K562 (cell line): ENCODE data around the gene YEATS2. TPM values are rescaled to one million over a fixed set of nuclear protein-coding genes. Genes with fewer than 3 reads are reported as not detected.

ENCODE experiments used
- SMAD2 ChIP-seq: fragments of 150-350 bp; IDR thresholded peaks from 2 replicates; pipeline ENCODE4 v1.6.1; 2014; ENCODE audit warnings: low read depth, mild to moderate bottlenecking, low read length
- TGIF2 ChIP-seq: sonication (generic); formaldehyde crosslinking; IDR thresholded peaks from 2 replicates; pipeline ENCODE4 v1.8.1; 2022; ENCODE audit warnings: mild to moderate bottlenecking, missing genetic modification reagents, moderate library complexity
- TRIM25 ChIP-seq: fragments of 450-650 bp; IDR thresholded peaks from 2 replicates; pipeline ENCODE4 v1.7.0; 2016; ENCODE audit warnings: borderline replicate concordance
- ZNF583 ChIP-seq: fragments of 250-450 bp; sonication (Bioruptor Pico); IDR thresholded peaks from 2 replicates; pipeline ENCODE4 v1.4.0; 2020
- polyA plus RNA-seq, 8 experiments: library from polyadenylated mRNA; depleted of rRNA in 4 of 8; stranded (reverse) in 5 of 8; unstranded in 3 of 8; fragments of >200 nt; fragmentation: Nextera tagmentation in 2 of 8; fragmentation: Illumina TruSeq in 1 of 8; extraction: Ambion mirVana in 2 of 8; extraction: Trizol in 1 of 8; gene quantifications; 2 replicates each; pipeline versions ENCODE4 v1.2.1 to v1.2.3, GENCODE V29; 2011 to 2014; ENCODE audit warnings: inconsistent platforms in 1 of 8, missing spikeins in 1 of 8
- total RNA-seq, 7 experiments: library from RNA; depleted of rRNA in 6 of 7; stranded (reverse); fragments of >200 nt in 6 of 7; fragmentation: Illumina TruSeq in 2 of 7; extraction: Trizol in 2 of 7; gene quantifications; 2 replicates each; pipeline versions ENCODE4 v1.2.1 to v1.2.3, GENCODE V29; 2011 to 2021; ENCODE audit warnings: low replicate concordance in 1 of 7
- TF ChIP-seq, protein P1 (sequence below): fragments of 200-600 bp; sonication (generic); IDR thresholded peaks from one replicate; pipeline ENCODE4 v1.6.1; 2012; ENCODE audit warnings: mild to moderate bottlenecking, low read depth, low read length, inconsistent platforms
- TF ChIP-seq, protein P2 (sequence below): IDR thresholded peaks from 2 replicates; pipeline ENCODE4 v1.6.1; 2016; ENCODE audit warnings: missing genetic modification characterization, missing compliant biosample characterization
- TF ChIP-seq, protein P3 (sequence below): sonication (generic); formaldehyde crosslinking; IDR thresholded peaks from 2 replicates; pipeline ENCODE4 v1.8.0; 2022; ENCODE audit warnings: mild to moderate bottlenecking, missing genetic modification reagents

YEATS2 gene
- total and polyA plus RNA-seq, 9 of the 15 experiments (the other 6 are each of a cell fraction or from before 2014, with no cell fraction given), result 1.8 to 35.2 (median 19.0) TPM

DNA sequence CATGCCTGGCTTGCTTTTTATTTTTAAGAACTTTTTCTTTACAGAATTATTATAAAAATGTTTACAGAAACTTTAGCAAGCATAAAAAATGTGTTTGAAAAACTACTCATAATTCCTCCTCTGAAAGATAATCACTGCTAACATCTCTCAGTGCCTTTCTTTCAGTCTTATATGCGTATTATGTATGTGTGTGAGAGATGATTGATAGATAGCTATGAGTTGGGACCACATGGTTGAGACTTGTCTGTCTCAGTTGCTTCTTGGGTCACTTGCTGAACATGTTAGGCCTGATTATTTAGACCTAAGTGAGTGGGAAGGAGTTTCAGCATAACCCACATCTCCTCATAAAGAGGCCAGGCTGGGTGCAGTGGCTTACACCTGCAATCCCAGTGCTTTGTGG, 116.6 kb downstream of the YEATS2 start (continued):
- TF ChIP-seq, protein P1, sequence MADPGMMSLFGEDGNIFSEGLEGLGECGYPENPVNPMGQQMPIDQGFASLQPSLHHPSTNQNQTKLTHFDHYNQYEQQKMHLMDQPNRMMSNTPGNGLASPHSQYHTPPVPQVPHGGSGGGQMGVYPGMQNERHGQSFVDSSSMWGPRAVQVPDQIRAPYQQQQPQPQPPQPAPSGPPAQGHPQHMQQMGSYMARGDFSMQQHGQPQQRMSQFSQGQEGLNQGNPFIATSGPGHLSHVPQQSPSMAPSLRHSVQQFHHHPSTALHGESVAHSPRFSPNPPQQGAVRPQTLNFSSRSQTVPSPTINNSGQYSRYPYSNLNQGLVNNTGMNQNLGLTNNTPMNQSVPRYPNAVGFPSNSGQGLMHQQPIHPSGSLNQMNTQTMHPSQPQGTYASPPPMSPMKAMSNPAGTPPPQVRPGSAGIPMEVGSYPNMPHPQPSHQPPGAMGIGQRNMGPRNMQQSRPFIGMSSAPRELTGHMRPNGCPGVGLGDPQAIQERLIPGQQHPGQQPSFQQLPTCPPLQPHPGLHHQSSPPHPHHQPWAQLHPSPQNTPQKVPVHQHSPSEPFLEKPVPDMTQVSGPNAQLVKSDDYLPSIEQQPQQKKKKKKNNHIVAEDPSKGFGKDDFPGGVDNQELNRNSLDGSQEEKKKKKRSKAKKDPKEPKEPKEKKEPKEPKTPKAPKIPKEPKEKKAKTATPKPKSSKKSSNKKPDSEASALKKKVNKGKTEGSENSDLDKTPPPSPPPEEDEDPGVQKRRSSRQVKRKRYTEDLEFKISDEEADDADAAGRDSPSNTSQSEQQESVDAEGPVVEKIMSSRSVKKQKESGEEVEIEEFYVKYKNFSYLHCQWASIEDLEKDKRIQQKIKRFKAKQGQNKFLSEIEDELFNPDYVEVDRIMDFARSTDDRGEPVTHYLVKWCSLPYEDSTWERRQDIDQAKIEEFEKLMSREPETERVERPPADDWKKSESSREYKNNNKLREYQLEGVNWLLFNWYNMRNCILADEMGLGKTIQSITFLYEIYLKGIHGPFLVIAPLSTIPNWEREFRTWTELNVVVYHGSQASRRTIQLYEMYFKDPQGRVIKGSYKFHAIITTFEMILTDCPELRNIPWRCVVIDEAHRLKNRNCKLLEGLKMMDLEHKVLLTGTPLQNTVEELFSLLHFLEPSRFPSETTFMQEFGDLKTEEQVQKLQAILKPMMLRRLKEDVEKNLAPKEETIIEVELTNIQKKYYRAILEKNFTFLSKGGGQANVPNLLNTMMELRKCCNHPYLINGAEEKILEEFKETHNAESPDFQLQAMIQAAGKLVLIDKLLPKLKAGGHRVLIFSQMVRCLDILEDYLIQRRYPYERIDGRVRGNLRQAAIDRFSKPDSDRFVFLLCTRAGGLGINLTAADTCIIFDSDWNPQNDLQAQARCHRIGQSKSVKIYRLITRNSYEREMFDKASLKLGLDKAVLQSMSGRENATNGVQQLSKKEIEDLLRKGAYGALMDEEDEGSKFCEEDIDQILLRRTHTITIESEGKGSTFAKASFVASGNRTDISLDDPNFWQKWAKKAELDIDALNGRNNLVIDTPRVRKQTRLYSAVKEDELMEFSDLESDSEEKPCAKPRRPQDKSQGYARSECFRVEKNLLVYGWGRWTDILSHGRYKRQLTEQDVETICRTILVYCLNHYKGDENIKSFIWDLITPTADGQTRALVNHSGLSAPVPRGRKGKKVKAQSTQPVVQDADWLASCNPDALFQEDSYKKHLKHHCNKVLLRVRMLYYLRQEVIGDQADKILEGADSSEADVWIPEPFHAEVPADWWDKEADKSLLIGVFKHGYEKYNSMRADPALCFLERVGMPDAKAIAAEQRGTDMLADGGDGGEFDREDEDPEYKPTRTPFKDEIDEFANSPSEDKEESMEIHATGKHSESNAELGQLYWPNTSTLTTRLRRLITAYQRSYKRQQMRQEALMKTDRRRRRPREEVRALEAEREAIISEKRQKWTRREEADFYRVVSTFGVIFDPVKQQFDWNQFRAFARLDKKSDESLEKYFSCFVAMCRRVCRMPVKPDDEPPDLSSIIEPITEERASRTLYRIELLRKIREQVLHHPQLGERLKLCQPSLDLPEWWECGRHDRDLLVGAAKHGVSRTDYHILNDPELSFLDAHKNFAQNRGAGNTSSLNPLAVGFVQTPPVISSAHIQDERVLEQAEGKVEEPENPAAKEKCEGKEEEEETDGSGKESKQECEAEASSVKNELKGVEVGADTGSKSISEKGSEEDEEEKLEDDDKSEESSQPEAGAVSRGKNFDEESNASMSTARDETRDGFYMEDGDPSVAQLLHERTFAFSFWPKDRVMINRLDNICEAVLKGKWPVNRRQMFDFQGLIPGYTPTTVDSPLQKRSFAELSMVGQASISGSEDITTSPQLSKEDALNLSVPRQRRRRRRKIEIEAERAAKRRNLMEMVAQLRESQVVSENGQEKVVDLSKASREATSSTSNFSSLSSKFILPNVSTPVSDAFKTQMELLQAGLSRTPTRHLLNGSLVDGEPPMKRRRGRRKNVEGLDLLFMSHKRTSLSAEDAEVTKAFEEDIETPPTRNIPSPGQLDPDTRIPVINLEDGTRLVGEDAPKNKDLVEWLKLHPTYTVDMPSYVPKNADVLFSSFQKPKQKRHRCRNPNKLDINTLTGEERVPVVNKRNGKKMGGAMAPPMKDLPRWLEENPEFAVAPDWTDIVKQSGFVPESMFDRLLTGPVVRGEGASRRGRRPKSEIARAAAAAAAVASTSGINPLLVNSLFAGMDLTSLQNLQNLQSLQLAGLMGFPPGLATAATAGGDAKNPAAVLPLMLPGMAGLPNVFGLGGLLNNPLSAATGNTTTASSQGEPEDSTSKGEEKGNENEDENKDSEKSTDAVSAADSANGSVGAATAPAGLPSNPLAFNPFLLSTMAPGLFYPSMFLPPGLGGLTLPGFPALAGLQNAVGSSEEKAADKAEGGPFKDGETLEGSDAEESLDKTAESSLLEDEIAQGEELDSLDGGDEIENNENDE, result no peak
- no peak for TF ChIP-seq TRIM25
- TF ChIP-seq, protein P2, sequence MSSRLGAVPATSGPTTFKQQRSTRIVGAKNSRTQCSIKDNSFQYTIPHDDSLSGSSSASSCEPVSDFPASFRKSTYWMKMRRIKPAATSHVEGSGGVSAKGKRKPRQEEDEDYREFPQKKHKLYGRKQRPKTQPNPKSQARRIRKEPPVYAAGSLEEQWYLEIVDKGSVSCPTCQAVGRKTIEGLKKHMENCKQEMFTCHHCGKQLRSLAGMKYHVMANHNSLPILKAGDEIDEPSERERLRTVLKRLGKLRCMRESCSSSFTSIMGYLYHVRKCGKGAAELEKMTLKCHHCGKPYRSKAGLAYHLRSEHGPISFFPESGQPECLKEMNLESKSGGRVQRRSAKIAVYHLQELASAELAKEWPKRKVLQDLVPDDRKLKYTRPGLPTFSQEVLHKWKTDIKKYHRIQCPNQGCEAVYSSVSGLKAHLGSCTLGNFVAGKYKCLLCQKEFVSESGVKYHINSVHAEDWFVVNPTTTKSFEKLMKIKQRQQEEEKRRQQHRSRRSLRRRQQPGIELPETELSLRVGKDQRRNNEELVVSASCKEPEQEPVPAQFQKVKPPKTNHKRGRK (tag), result no peak
- TF ChIP-seq SMAD2, result no peak
- TF ChIP-seq, protein P3, sequence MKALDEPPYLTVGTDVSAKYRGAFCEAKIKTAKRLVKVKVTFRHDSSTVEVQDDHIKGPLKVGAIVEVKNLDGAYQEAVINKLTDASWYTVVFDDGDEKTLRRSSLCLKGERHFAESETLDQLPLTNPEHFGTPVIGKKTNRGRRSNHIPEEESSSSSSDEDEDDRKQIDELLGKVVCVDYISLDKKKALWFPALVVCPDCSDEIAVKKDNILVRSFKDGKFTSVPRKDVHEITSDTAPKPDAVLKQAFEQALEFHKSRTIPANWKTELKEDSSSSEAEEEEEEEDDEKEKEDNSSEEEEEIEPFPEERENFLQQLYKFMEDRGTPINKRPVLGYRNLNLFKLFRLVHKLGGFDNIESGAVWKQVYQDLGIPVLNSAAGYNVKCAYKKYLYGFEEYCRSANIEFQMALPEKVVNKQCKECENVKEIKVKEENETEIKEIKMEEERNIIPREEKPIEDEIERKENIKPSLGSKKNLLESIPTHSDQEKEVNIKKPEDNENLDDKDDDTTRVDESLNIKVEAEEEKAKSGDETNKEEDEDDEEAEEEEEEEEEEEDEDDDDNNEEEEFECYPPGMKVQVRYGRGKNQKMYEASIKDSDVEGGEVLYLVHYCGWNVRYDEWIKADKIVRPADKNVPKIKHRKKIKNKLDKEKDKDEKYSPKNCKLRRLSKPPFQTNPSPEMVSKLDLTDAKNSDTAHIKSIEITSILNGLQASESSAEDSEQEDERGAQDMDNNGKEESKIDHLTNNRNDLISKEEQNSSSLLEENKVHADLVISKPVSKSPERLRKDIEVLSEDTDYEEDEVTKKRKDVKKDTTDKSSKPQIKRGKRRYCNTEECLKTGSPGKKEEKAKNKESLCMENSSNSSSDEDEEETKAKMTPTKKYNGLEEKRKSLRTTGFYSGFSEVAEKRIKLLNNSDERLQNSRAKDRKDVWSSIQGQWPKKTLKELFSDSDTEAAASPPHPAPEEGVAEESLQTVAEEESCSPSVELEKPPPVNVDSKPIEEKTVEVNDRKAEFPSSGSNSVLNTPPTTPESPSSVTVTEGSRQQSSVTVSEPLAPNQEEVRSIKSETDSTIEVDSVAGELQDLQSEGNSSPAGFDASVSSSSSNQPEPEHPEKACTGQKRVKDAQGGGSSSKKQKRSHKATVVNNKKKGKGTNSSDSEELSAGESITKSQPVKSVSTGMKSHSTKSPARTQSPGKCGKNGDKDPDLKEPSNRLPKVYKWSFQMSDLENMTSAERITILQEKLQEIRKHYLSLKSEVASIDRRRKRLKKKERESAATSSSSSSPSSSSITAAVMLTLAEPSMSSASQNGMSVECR (CRISPR knock-in tag), result no peak
- TF ChIP-seq TGIF2 (CRISPR knock-in tag), result no peak
- TF ChIP-seq ZNF583, result no peak
